Lower leg skin (tissue), 4 donors: Measurements from ENCODE around the gene SETD1A. TPM values are rescaled to one million over a fixed set of nuclear protein-coding genes. Genes with fewer than 3 reads are reported as not detected.

ENCODE experiments used
- DNase-seq, 2 donors: peaks; one replicate each; pipeline ENCODE4 v3.0.0-alpha.2; 2019; ENCODE audit warnings: low spot score in 2 of 2
- H3K4me3 ChIP-seq: fragments of 200-600 bp; sonication (generic); 2 replicates; pipeline ENCODE4 v1.5.1; 2017; ENCODE audit warnings: mild to moderate bottlenecking, low read depth; ENCODE audit not compliant: poor library complexity, severe bottlenecking
- CTCF ChIP-seq, 3 donors: fragments of 450-650 bp; IDR thresholded peaks; one replicate each; pipeline ENCODE4 v1.5.1; 2016; ENCODE audit warnings: antibody characterized with exemption in 3 of 3, mild to moderate bottlenecking in 3 of 3, moderate library complexity in 2 of 3
- POLR2A ChIP-seq, 2 donors: fragments of 450-650 bp; IDR thresholded peaks; one replicate each; pipeline ENCODE4 v1.6.1; 2016 to 2017; ENCODE audit warnings: antibody characterized with exemption in 2 of 2, mild to moderate bottlenecking in 1 of 2, moderate library complexity in 1 of 2
- WGBS, 2 donors: methylation state at CpG; one replicate each; pipeline ENCODE4 v1.1.5; 2018; 5-methylcytosine and 5-hydroxymethylcytosine counted together
- intact Hi-C: fragments of 100-400 bp; cut with DNase I; formaldehyde crosslinking; loops from one replicate; pipeline ENCODE4 v1.15.0; 2023; ENCODE audit warnings: low total_unique reads
- total RNA-seq, 4 donors: library from RNA; depleted of rRNA; stranded (reverse); fragments of >200 nt; gene quantifications; one replicate each; pipeline ENCODE4 v1.1.0, GENCODE V29; 2016

The SETD1A gene
- total RNA-seq, 4 donors from 2014 or later: 9.2 to 22.4 (median 10.7) TPM

- WGBS, 2 donors: 92 to 93% methylated on average over 18 of the region's 18 CpGs
- intact Hi-C loops: no loop called here
- H3K4me3 ChIP-seq: no peak overlapping the region
- TF ChIP-seq POLR2A (IDR thresholded peaks at IDR 0.05) (no peak), CTCF (IDR thresholded peaks at IDR 0.05) (no peak)
- DNase-seq: no peak
These were observed 6.5 kb downstream of the SETD1A start for GRCh38 chr16:30963925-30964511.

- intact Hi-C loops: no loop called here
- no peak for TF ChIP-seq CTCF (IDR thresholded peaks at IDR 0.05)
- 87 to 90% methylated on average over 33 of the region's 33 CpGs for WGBS, 2 donors
- H3K4me3 ChIP-seq: no peak overlapping the region
- no peak for DNase-seq
These were observed 7.1 kb downstream of the SETD1A start for GRCh38 chr16:30964574-30965226.

- DNase-seq: no peak
- H3K4me3 ChIP-seq: no peak overlapping the region
- TF ChIP-seq POLR2A (IDR thresholded peaks at IDR 0.05) (no peak), CTCF (IDR thresholded peaks at IDR 0.05) (no peak)
- WGBS, 2 donors: 87 to 91% methylated on average over 15 of the region's 15 CpGs
- intact Hi-C loops: no loop called here
These were observed 7.9 kb downstream of the SETD1A start for GRCh38 chr16:30965436-30965835.

GRCh38 chr16:30966033-30966619, 8.6 kb downstream of the SETD1A start:
- no peak for DNase-seq
- TF ChIP-seq POLR2A (IDR thresholded peaks at IDR 0.05) (no peak), CTCF (IDR thresholded peaks at IDR 0.05) (no peak)
- 88 to 96% methylated on average over 18 to 19 of the region's 19 CpGs for WGBS, 2 donors
- no peak overlapping the region for H3K4me3 ChIP-seq
- intact Hi-C loops: no loop called here

GRCh38 chr16:30967795-30968194, 10.2 kb downstream of the SETD1A start:
- WGBS, 2 donors: 86 to 88% methylated on average over 4 of the region's 4 CpGs
- intact Hi-C loops: no loop called here
- TF ChIP-seq POLR2A (IDR thresholded peaks at IDR 0.05) (no peak), CTCF (IDR thresholded peaks at IDR 0.05) (no peak)
- H3K4me3 ChIP-seq: no peak overlapping the region
- no peak for DNase-seq
